HepG2 (cell line): ENCODE data around the gene ESYT2. TPM values are rescaled to one million over a fixed set of nuclear protein-coding genes. Genes with fewer than 3 reads are reported as not detected.

Experiments
- ATM ChIP-seq: fragments of 450-650 bp; IDR thresholded peaks from 2 replicates; pipeline ENCODE4 v1.7.1; 2017; ENCODE audit warnings: mild to moderate bottlenecking, borderline replicate concordance
- CHD4 ChIP-seq: fragments of 200-600 bp; sonication (generic); IDR thresholded peaks from 2 replicates; pipeline ENCODE4 v1.7.0; 2017; ENCODE audit warnings: mild to moderate bottlenecking, low read length, borderline replicate concordance
- ESRRA ChIP-seq: sonication (generic); formaldehyde crosslinking; IDR thresholded peaks from 2 replicates; pipeline ENCODE4 v1.5.1; 2020; ENCODE audit warnings: mild to moderate bottlenecking, low read depth, missing genetic modification reagents
- HMG20A ChIP-seq: IDR thresholded peaks from 2 replicates; pipeline ENCODE4 v1.6.1; 2016; ENCODE audit warnings: borderline replicate concordance
- HOXA3 ChIP-seq: sonication (generic); formaldehyde crosslinking; IDR thresholded peaks from 2 replicates; pipeline ENCODE4 v1.5.0; 2020; ENCODE audit warnings: missing genetic modification reagents
- KLF9 ChIP-seq: IDR thresholded peaks from 2 replicates; pipeline ENCODE4 v1.6.1; 2016; ENCODE audit warnings: low read depth
- NCOA2 ChIP-seq: sonication (generic); formaldehyde crosslinking; IDR thresholded peaks from 2 replicates; pipeline ENCODE4 v1.8.0; 2022; ENCODE audit warnings: inconsistent platforms
- POLR2AphosphoS2 ChIP-seq: IDR thresholded peaks from 2 replicates; pipeline ENCODE4 v1.6.1; 2011; ENCODE audit warnings: low read depth, low read length, improper control_type of control experiment
- RBAK ChIP-seq: sonication (generic); formaldehyde crosslinking; IDR thresholded peaks from 2 replicates; pipeline ENCODE4 v1.5.1; 2020; ENCODE audit warnings: mild to moderate bottlenecking, missing genetic modification reagents
- SRF ChIP-seq: IDR thresholded peaks from 2 replicates; pipeline ENCODE4 v1.6.1; 2011; ENCODE audit warnings: mild to moderate bottlenecking, low read depth, low read length, moderate library complexity
- TBP ChIP-seq: sonication (generic); formaldehyde crosslinking; IDR thresholded peaks from 2 replicates; pipeline ENCODE4 v1.5.0; 2020; ENCODE audit warnings: missing genetic modification reagents
- TBX2 ChIP-seq: sonication (generic); formaldehyde crosslinking; IDR thresholded peaks from 2 replicates; pipeline ENCODE4 v1.5.0; 2020; ENCODE audit warnings: missing genetic modification reagents, mild to moderate bottlenecking, borderline replicate concordance
- ZFYVE20 ChIP-seq: sonication (generic); formaldehyde crosslinking; IDR thresholded peaks from 2 replicates; pipeline ENCODE4 v1.8.0; 2023; ENCODE audit warnings: low read depth, mild to moderate bottlenecking, moderate library complexity, missing genetic modification reagents, borderline replicate concordance
- ZMAT3 ChIP-seq: sonication (generic); formaldehyde crosslinking; conservative IDR thresholded peaks from 2 replicates; pipeline ENCODE4 v1.7.0; 2021; ENCODE audit warnings: missing genetic modification reagents
- ZNF256 ChIP-seq: sonication (generic); formaldehyde crosslinking; conservative IDR thresholded peaks from 2 replicates; pipeline ENCODE4 v1.4.0; 2020; ENCODE audit warnings: missing genetic modification reagents
- ZNF441 ChIP-seq: sonication (generic); formaldehyde crosslinking; IDR thresholded peaks from 2 replicates; pipeline ENCODE4 v1.7.0; 2021; ENCODE audit warnings: missing genetic modification reagents, borderline replicate concordance
- ZNF446 ChIP-seq: sonication (generic); formaldehyde crosslinking; IDR thresholded peaks from 2 replicates; pipeline ENCODE4 v1.5.0; 2020; ENCODE audit warnings: mild to moderate bottlenecking, missing genetic modification reagents
- ZZZ3 ChIP-seq: sonication (generic); formaldehyde crosslinking; IDR thresholded peaks from 2 replicates; pipeline ENCODE4 v1.4.0; 2020; ENCODE audit warnings: missing genetic modification reagents, mild to moderate bottlenecking, borderline replicate concordance
- polyA plus RNA-seq, 8 experiments: library from polyadenylated mRNA; depleted of rRNA in 3 of 8; stranded (reverse) in 7 of 8; unstranded in 1 of 8; fragments of >200 nt; fragmentation: Illumina TruSeq in 4 of 8; extraction: Trizol in 4 of 8; gene quantifications; 2 replicates each; pipeline versions ENCODE4 v1.2.1 to v1.2.3, GENCODE V29; 2011 to 2016; ENCODE audit warnings: low read depth in 4 of 8, missing spikeins in 1 of 8, mixed read lengths in 1 of 8; ENCODE audit not compliant: insufficient read depth in 1 of 8
- total RNA-seq, 5 experiments: library from RNA; depleted of rRNA; stranded (reverse); fragments of >200 nt; fragmentation: Illumina TruSeq; extraction: Trizol; gene quantifications; 2 replicates each; pipeline ENCODE4 v1.2.3, GENCODE V29; 2016; ENCODE audit warnings: low read depth in 1 of 5
- TF ChIP-seq, protein P1 (sequence below): sonication (generic); formaldehyde crosslinking; conservative IDR thresholded peaks from 2 replicates; pipeline ENCODE4 v1.4.0; 2020; ENCODE audit warnings: missing genetic modification reagents
- TF ChIP-seq, protein P2 (sequence below): IDR thresholded peaks from 2 replicates; pipeline ENCODE4 v1.6.1; 2016; ENCODE audit warnings: low read depth
- TF ChIP-seq, protein P3 (sequence below): sonication (generic); formaldehyde crosslinking; IDR thresholded peaks from 2 replicates; pipeline ENCODE4 v1.4.0; 2020; ENCODE audit warnings: missing genetic modification reagents, borderline replicate concordance
- TF ChIP-seq, protein P4 (sequence below): sonication (generic); formaldehyde crosslinking; IDR thresholded peaks from 2 replicates; pipeline ENCODE4 v1.4.0; 2020; ENCODE audit warnings: missing genetic modification reagents, borderline replicate concordance

The ESYT2 gene
- total and polyA plus RNA-seq, 2 of the 13 experiments (the other 11 are each of a cell fraction or from before 2014, with no cell fraction given), result 28.5 to 37.3 TPM

DNA sequence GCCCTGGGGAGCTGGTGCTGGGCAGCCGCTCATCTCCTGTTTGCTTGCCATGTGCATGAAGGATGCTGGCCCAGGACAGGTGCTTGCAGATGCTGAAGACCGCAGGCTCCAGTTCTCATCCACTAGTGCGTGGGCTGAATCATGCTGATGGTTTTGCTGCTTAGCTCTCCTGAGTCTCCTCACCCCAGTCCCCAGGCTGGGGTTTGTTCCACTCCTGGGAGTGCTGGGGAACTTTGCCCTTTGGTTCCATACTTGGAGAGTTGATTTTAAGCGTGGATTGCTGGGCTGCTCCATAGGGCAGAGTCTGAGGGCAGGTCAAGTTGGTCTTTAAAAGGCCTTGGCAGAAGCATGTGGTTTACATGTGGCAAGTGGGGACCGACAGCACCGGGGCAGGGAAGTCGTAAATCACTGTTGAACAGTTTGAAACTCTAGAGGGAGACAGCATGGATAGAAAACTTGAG, 36.2 kb upstream of the ESYT2 start (continued):
- TF ChIP-seq, protein P1, sequence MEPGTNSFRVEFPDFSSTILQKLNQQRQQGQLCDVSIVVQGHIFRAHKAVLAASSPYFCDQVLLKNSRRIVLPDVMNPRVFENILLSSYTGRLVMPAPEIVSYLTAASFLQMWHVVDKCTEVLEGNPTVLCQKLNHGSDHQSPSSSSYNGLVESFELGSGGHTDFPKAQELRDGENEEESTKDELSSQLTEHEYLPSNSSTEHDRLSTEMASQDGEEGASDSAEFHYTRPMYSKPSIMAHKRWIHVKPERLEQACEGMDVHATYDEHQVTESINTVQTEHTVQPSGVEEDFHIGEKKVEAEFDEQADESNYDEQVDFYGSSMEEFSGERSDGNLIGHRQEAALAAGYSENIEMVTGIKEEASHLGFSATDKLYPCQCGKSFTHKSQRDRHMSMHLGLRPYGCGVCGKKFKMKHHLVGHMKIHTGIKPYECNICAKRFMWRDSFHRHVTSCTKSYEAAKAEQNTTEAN (CRISPR knock-in tag), result no peak; the same call in 1 of the 2 replicates
- TF ChIP-seq HMG20A (peak; percentile 50; the same call in 1 of the 2 replicates), ZMAT3 (CRISPR knock-in tag) (peak; percentile 77; the same call in 1 of the 2 replicates), ZNF446 (CRISPR knock-in tag) (no peak), SRF (no peak), RBAK (CRISPR knock-in tag) (no peak), TBP (CRISPR knock-in tag) (no peak), HOXA3 (CRISPR knock-in tag) (peak; percentile 53; the same call in 1 of the 2 replicates), ZNF441 (CRISPR knock-in tag) (peak; percentile 80), ZFYVE20 (CRISPR knock-in tag) (no peak), ATM (no peak), ZNF256 (CRISPR knock-in tag) (no peak), ZZZ3 (CRISPR knock-in tag) (0 out of 2 replicates have a peak, but pooled peaks have one; percentile 47), POLR2AphosphoS2 (no peak), NCOA2 (no peak), TBX2 (CRISPR knock-in tag) (peak; percentile 34; the same call in 1 of the 2 replicates), KLF9 (no peak), CHD4 (no peak), ESRRA (CRISPR knock-in tag) (peak; percentile 85)
- TF ChIP-seq, protein P2, sequence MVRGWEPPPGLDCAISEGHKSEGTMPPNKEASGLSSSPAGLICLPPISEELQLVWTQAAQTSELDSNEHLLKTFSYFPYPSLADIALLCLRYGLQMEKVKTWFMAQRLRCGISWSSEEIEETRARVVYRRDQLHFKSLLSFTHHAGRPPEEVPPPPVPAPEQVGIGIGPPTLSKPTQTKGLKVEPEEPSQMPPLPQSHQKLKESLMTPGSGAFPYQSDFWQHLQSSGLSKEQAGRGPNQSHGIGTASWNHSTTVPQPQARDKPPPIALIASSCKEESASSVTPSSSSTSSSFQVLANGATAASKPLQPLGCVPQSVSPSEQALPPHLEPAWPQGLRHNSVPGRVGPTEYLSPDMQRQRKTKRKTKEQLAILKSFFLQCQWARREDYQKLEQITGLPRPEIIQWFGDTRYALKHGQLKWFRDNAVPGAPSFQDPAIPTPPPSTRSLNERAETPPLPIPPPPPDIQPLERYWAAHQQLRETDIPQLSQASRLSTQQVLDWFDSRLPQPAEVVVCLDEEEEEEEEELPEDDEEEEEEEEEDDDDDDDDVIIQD (CRISPR knock-in tag), result 0 out of 2 replicates have a peak, but pooled peaks have one; percentile 54
- TF ChIP-seq, protein P3, sequence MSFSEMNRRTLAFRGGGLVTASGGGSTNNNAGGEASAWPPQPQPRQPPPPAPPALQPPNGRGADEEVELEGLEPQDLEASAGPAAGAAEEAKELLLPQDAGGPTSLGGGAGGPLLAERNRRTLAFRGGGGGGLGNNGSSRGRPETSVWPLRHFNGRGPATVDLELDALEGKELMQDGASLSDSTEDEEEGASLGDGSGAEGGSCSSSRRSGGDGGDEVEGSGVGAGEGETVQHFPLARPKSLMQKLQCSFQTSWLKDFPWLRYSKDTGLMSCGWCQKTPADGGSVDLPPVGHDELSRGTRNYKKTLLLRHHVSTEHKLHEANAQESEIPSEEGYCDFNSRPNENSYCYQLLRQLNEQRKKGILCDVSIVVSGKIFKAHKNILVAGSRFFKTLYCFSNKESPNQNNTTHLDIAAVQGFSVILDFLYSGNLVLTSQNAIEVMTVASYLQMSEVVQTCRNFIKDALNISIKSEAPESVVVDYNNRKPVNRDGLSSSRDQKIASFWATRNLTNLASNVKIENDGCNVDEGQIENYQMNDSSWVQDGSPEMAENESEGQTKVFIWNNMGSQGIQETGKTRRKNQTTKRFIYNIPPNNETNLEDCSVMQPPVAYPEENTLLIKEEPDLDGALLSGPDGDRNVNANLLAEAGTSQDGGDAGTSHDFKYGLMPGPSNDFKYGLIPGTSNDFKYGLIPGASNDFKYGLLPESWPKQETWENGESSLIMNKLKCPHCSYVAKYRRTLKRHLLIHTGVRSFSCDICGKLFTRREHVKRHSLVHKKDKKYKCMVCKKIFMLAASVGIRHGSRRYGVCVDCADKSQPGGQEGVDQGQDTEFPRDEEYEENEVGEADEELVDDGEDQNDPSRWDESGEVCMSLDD (CRISPR knock-in tag), result no peak
- TF ChIP-seq, protein P4, sequence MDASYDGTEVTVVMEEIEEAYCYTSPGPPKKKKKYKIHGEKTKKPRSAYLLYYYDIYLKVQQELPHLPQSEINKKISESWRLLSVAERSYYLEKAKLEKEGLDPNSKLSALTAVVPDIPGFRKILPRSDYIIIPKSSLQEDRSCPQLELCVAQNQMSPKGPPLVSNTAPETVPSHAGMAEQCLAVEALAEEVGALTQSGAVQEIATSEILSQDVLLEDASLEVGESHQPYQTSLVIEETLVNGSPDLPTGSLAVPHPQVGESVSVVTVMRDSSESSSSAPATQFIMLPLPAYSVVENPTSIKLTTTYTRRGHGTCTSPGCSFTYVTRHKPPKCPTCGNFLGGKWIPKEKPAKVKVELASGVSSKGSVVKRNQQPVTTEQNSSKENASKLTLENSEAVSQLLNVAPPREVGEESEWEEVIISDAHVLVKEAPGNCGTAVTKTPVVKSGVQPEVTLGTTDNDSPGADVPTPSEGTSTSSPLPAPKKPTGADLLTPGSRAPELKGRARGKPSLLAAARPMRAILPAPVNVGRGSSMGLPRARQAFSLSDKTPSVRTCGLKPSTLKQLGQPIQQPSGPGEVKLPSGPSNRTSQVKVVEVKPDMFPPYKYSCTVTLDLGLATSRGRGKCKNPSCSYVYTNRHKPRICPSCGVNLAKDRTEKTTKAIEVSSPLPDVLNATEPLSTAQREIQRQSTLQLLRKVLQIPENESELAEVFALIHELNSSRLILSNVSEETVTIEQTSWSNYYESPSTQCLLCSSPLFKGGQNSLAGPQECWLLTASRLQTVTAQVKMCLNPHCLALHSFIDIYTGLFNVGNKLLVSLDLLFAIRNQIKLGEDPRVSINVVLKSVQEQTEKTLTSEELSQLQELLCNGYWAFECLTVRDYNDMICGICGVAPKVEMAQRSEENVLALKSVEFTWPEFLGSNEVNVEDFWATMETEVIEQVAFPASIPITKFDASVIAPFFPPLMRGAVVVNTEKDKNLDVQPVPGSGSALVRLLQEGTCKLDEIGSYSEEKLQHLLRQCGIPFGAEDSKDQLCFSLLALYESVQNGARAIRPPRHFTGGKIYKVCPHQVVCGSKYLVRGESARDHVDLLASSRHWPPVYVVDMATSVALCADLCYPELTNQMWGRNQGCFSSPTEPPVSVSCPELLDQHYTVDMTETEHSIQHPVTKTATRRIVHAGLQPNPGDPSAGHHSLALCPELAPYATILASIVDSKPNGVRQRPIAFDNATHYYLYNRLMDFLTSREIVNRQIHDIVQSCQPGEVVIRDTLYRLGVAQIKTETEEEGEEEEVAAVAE (CRISPR knock-in tag), result peak; percentile 72; the same call in 1 of the 2 replicates
